GM12878 (cell line): ENCODE results near the gene SNX11. TPM values are rescaled to one million over a fixed set of nuclear protein-coding genes. Genes with fewer than 3 reads are reported as not detected.

Experiments used
- ATAC-seq: fragments of 200-7000 bp; cut with Tn5 transposase; 3 replicates; pipeline ENCODE4 v1.9.1; 2020; ENCODE audit warnings: mild to moderate bottlenecking, moderate library complexity
- BruUV-seq: library from RNA; stranded (reverse); fragments of 400-500 nt; replicated peaks from 2 replicates; lab custom pipeline; 2021; lab: Mats Ljungman, UMichigan
- CTCF ChIA-PET: fragments of 300-600 bp; sonication (Branson Sonifier 250); formaldehyde crosslinking; extraction: SDS; loops from one replicate; lab custom pipeline; 2021; ENCODE audit warnings: inconsistent platforms; lab: Yijun Ruan, JAX
- POLR2A ChIA-PET: fragments of 350-600 bp; formaldehyde crosslinking; extraction: SDS; loops from one replicate; lab custom pipeline; 2021; ENCODE audit warnings: inconsistent platforms; lab: Charles Lee
- RAD21 ChIA-PET: fragments of 300-600 bp; sonication (Branson Sonifier 250); formaldehyde crosslinking; loops from one replicate; lab custom pipeline; 2023; ENCODE audit warnings: antibody characterized with exemption; ENCODE audit not compliant: unreplicated experiment; lab: Charles Lee
- SMC1A ChIA-PET: fragments of 300-600 bp; sonication (Branson Sonifier 250); formaldehyde crosslinking; loops from one replicate; lab custom pipeline; 2023; ENCODE audit not compliant: unreplicated experiment, uncharacterized antibody; lab: Charles Lee
- DNase-seq: peaks from one replicate; pipeline ENCODE4 v3.0.0-alpha.2; 2011; ENCODE audit warnings: low read depth, low spot score
- FAIRE-seq: peaks from 3 replicates; lab custom pipeline; 2011; peaks lifted over from hg19 to GRCh38; lab: Jason Lieb, UNC
- H2AFZ ChIP-seq: 2 replicates; pipeline ENCODE4 v1.6.0; 2011; ENCODE audit warnings: low read depth, low read length, control low read depth; ENCODE audit not compliant: control insufficient read depth
- H3K27ac ChIP-seq: 2 replicates; pipeline ENCODE4 v1.5.1; 2011; ENCODE audit warnings: control low read depth; ENCODE audit not compliant: control insufficient read depth, insufficient read depth
- H3K27me3 ChIP-seq, 2 experiments: replicated peaks in 1 of 2; 2 replicates each; pipeline versions ENCODE4 v1.6.0 to v1.6.1; 2011; ENCODE audit warnings: low read length in 1 of 2; ENCODE audit not compliant: control insufficient read depth in 2 of 2, insufficient read depth in 2 of 2
- H3K36me3 ChIP-seq, 2 experiments: 2 replicates each; pipeline ENCODE4 v1.5.1; 2011; ENCODE audit warnings: low read length in 1 of 2; ENCODE audit not compliant: control insufficient read depth in 2 of 2, insufficient read depth in 2 of 2
- H3K4me1 ChIP-seq: 2 replicates; pipeline ENCODE4 v1.6.1; 2011; ENCODE audit warnings: mild to moderate bottlenecking, low read length, moderate library complexity, mixed read lengths; ENCODE audit not compliant: control insufficient read depth, insufficient read depth
- H3K4me2 ChIP-seq: 2 replicates; pipeline ENCODE4 v1.6.0; 2011; ENCODE audit warnings: control low read depth; ENCODE audit not compliant: control insufficient read depth, insufficient read depth
- H3K4me3 ChIP-seq: fragments of 200-600 bp; sonication (generic); 2 replicates; pipeline ENCODE4 v1.5.1; 2016
- H3K79me2 ChIP-seq: 2 replicates; pipeline ENCODE4 v1.6.0; 2011; ENCODE audit warnings: low read length; ENCODE audit not compliant: control insufficient read depth, insufficient read depth
- H3K9ac ChIP-seq: 2 replicates; pipeline ENCODE4 v1.8.0; 2011; ENCODE audit warnings: low read length, control low read depth, mixed read lengths; ENCODE audit not compliant: control insufficient read depth, insufficient read depth
- H3K9me3 ChIP-seq: replicated peaks from 3 replicates; pipeline ENCODE4 v1.5.1; 2011; ENCODE audit warnings: mild to moderate bottlenecking, low read length; ENCODE audit not compliant: control insufficient read depth, insufficient read depth
- H4K20me1 ChIP-seq: 2 replicates; pipeline ENCODE4 v1.6.0; 2011; ENCODE audit not compliant: control insufficient read depth, insufficient read depth
- BCL3 ChIP-seq: IDR thresholded peaks from 2 replicates; pipeline ENCODE4 v1.6.1; 2011; ENCODE audit warnings: borderline replicate concordance, low read depth, mild to moderate bottlenecking, moderate library complexity, low read length; ENCODE audit not compliant: insufficient read depth, poor library complexity, severe bottlenecking
- HCFC1 ChIP-seq: fragments of 150-350 bp; IDR thresholded peaks from 2 replicates; pipeline ENCODE4 v1.6.1; 2014; ENCODE audit warnings: low read length
- NR2C2 ChIP-seq: IDR thresholded peaks from 2 replicates; pipeline ENCODE4 v1.6.1; 2011; ENCODE audit warnings: borderline replicate concordance, low read depth; ENCODE audit not compliant: control insufficient read depth, insufficient read length
- PBX3 ChIP-seq: IDR thresholded peaks from 2 replicates; pipeline ENCODE4 v1.6.1; 2011; ENCODE audit warnings: mild to moderate bottlenecking, low read depth, low read length, moderate library complexity; ENCODE audit not compliant: insufficient replicate concordance
- POLR2A ChIP-seq: IDR thresholded peaks from 2 replicates; pipeline ENCODE4 v1.6.1; 2011; ENCODE audit warnings: low read depth, mild to moderate bottlenecking, low read length
- POLR2AphosphoS5 ChIP-seq: IDR thresholded peaks from 2 replicates; pipeline ENCODE4 v1.6.1; 2011; ENCODE audit warnings: mild to moderate bottlenecking, low read length, inconsistent platforms
- RB1 ChIP-seq: fragments of 450-650 bp; formaldehyde crosslinking; IDR thresholded peaks from 2 replicates; pipeline ENCODE4 v1.6.1; 2017; ENCODE audit warnings: mild to moderate bottlenecking, borderline replicate concordance
- RELA ChIP-seq: fragments of 450-650 bp; IDR thresholded peaks from 2 replicates; pipeline ENCODE4 v1.8.0; 2014; ENCODE audit warnings: borderline replicate concordance; ENCODE audit not compliant: partially characterized antibody
- TAF1 ChIP-seq: IDR thresholded peaks from 2 replicates; pipeline ENCODE4 v1.6.1; 2011; ENCODE audit warnings: mild to moderate bottlenecking, low read depth, low read length, borderline replicate concordance
- ZBTB4 ChIP-seq: fragments of 450-650 bp; formaldehyde crosslinking; IDR thresholded peaks from 2 replicates; pipeline ENCODE4 v1.4.0; 2022; ENCODE audit warnings: mild to moderate bottlenecking, moderate library complexity
- ZNF384 ChIP-seq: IDR thresholded peaks from 2 replicates; pipeline ENCODE4 v1.6.1; 2012; ENCODE audit warnings: low read depth, mild to moderate bottlenecking, low read length, improper control_type of control experiment, borderline replicate concordance
- WGBS: methylation state at CpG from one replicate; pipeline ENCODE4 v1.1.6; 2016; ENCODE audit warnings: low lambda C conversion rate; ENCODE audit not compliant: insufficient replicate concordance, insufficient coverage; ENCODE audit errors: missing lambda C conversion rate; 5-methylcytosine and 5-hydroxymethylcytosine counted together
- in situ Hi-C: fragments of 300-500 bp; cut with MboI; formaldehyde crosslinking; loops from 9 replicates; pipeline ENCODE4 v1.14.3; 2018; ENCODE audit warnings: mixed read lengths
- intact Hi-C: fragments of 100-400 bp; cut with micrococcal nuclease; formaldehyde crosslinking; loops from one replicate; pipeline ENCODE4 v1.14.2; 2022; ENCODE audit not compliant: unreplicated experiment
- polyA plus RNA-seq, 11 experiments: library from polyadenylated mRNA; depleted of rRNA in 4 of 11; unstranded in 6 of 11; stranded (reverse) in 5 of 11; fragments of >200 nt; fragmentation: Nextera tagmentation in 4 of 11; fragmentation: Illumina TruSeq in 1 of 11; extraction: Ambion mirVana in 4 of 11; extraction: Trizol in 1 of 11; gene quantifications; 1 replicate in 1 of 11; 2 replicates in 10 of 11; pipeline versions ENCODE4 v1.2.1 to v1.2.3, GENCODE V29; 2011 to 2016; ENCODE audit warnings: inconsistent platforms in 2 of 11, missing spikeins in 2 of 11, low read depth in 1 of 11
- total RNA-seq, 4 experiments: library from RNA; depleted of rRNA in 3 of 4; stranded (reverse); fragments of >200 nt in 3 of 4; fragmentation: Illumina TruSeq in 1 of 4; extraction: Trizol in 1 of 4; gene quantifications; 2 replicates each; pipeline versions ENCODE4 v1.2.1 to v1.2.3, GENCODE V29; 2013 to 2021

The SNX11 gene
- total and polyA plus RNA-seq, 10 of the 15 experiments (the other 5 are each of a cell fraction or from before 2014, with no cell fraction given) = 34.2 to 127 (median 61.8) TPM

GRCh38 chr17:48127371-48128051 lies 19.9 kb downstream of the SNX11 start:
- ChIA-PET CTCF (interaction anchor here (5.3 to 33.4 kb wide), 5 partner anchors 13 to 101 kb away, joined by 32 to 525 read pairs (median 102); partner anchors contain the start of gene SNX11), SMC1A (interaction anchor here (16.1 kb wide), 1 partner anchor 49 kb away, joined by 205 read pairs; no protein-coding TSS in a partner anchor), RAD21 (interaction anchor here (3.1 kb wide), 1 partner anchor 15 kb away, joined by 16 read pairs; no protein-coding TSS in a partner anchor), POLR2A (interaction anchor here (0.6 kb wide), 2 partner anchors 36 to 70 kb away, joined by 3 read pairs; no protein-coding TSS in a partner anchor)
- TF ChIP-seq RB1 (no peak), ZBTB4 (CRISPR knock-in tag) (no peak), TAF1 (no peak), ZNF384 (no peak), BCL3 (peak; percentile 33), RELA (no peak), NR2C2 (no peak), PBX3 (no peak), POLR2AphosphoS5 (peak; percentile 37; the same call in 1 of the 2 replicates), HCFC1 (no peak), POLR2A (peak; percentile 54; the same call in 1 of the 2 replicates)
- no peaks in the 10 kb centered on the region; the same call in 1 of the 2 replicates for H4K20me1 ChIP-seq
- no peak for FAIRE-seq
- H3K9ac ChIP-seq = no peak overlapping the region
- no peaks in the 10 kb centered on the region for H3K79me2 ChIP-seq
- no peak for ATAC-seq
- DNase-seq = no peak
- no peak overlapping the region for H3K4me2 ChIP-seq
- no peak overlapping the region for H3K27ac ChIP-seq
- peaks cover 6 to 11% of the 10 kb centered on the region in 2 experiments for H3K36me3 ChIP-seq
- H2AFZ ChIP-seq = no peak overlapping the region
- intact Hi-C loops (no loop called here), in situ Hi-C loops (no loop called here)
- H3K27me3 ChIP-seq = no peaks in the 10 kb centered on the region
- no peaks in the 10 kb centered on the region for H3K4me1 ChIP-seq
- no peak overlapping the region for H3K4me3 ChIP-seq
- H3K9me3 ChIP-seq = no peaks in the 10 kb centered on the region
- WGBS = 76% methylated on average over 9 of the region's 9 CpGs
- no TSS peak for BruUV-seq
